ENCODE results near the gene FAM53A. TPM values are rescaled to one million over a fixed set of nuclear protein-coding genes. Genes with fewer than 3 reads are reported as not detected.

Gene FAM53A
- total and polyA plus RNA-seq, 2 of the 13 experiments (the other 11 are each of a cell fraction or from before 2014, with no cell fraction given) = 0.48 to 1.1 TPM

- TF ChIP-seq RBM22 (optimal IDR thresholded peaks at IDR 0.05; ENCODE audit: low read length) (no peak), AHR (CRISPR knock-in tag; IDR thresholded peaks at IDR 0.05) (no peak), MXD3 (CRISPR knock-in tag; IDR thresholded peaks at IDR 0.05) (peak; percentile 51; the same call in 1 of the 2 replicates), IRF9 (CRISPR knock-in tag; IDR thresholded peaks at IDR 0.05; ENCODE audit: borderline replicate concordance) (peak; percentile 77; the same call in 1 of the 2 replicates), ZFP90 (CRISPR knock-in tag; IDR thresholded peaks at IDR 0.05; ENCODE audit: borderline replicate concordance) (no peak), SIX4 (CRISPR knock-in tag; IDR thresholded peaks at IDR 0.05) (no peak), TBX3 (IDR thresholded peaks at IDR 0.05; ENCODE audit: borderline replicate concordance) (no peak), PHF20 (CRISPR knock-in tag; IDR thresholded peaks at IDR 0.05) (no peak), ZNF740 (CRISPR knock-in tag; IDR thresholded peaks at IDR 0.05) (no peak), ETV5 (CRISPR knock-in tag; IDR thresholded peaks at IDR 0.05; ENCODE audit: borderline replicate concordance) (no peak), STAT5B (CRISPR knock-in tag; IDR thresholded peaks at IDR 0.05) (no peak), ERF (CRISPR knock-in tag; IDR thresholded peaks at IDR 0.05) (no peak), AKAP8 (CRISPR knock-in tag; IDR thresholded peaks at IDR 0.05) (no peak), ZNF101 (CRISPR knock-in tag; IDR thresholded peaks at IDR 0.05; ENCODE audit: borderline replicate concordance, low read depth) (no peak), KDM4B (CRISPR knock-in tag; IDR thresholded peaks at IDR 0.05) (no peak), RARA (CRISPR knock-in tag; IDR thresholded peaks at IDR 0.05) (no peak), BCL3 (CRISPR knock-in tag; IDR thresholded peaks at IDR 0.05) (peak; percentile 23; the same call in 1 of the 2 replicates), ZNF225 (CRISPR knock-in tag; IDR thresholded peaks at IDR 0.05) (0 out of 2 replicates have a peak, but pooled peaks have one; percentile 34), ZNF329 (CRISPR knock-in tag; IDR thresholded peaks at IDR 0.05; ENCODE audit: low read depth) (no peak), E2F1 (CRISPR knock-in tag; IDR thresholded peaks at IDR 0.05) (no peak), ZNF253 (CRISPR knock-in tag; IDR thresholded peaks at IDR 0.05; ENCODE audit: borderline replicate concordance) (0 out of 2 replicates have a peak, but pooled peaks have one; percentile 32), ZNF513 (CRISPR knock-in tag; conservative IDR thresholded peaks at IDR 0.05) (no peak), ZNF274 (CRISPR knock-in tag; IDR thresholded peaks at IDR 0.05) (no peak)
Measured at GRCh38 chr4:1683736-1684505, at the start of gene FAM53A (continued).

Data from HepG2 (cell line).